Kidney (tissue), 14 donors: Measurements from ENCODE around the gene WDR72. TPM values are rescaled to one million over a fixed set of nuclear protein-coding genes. Genes with fewer than 3 reads are reported as not detected.
A peak's percentile ranks its signal among the peaks of the same experiment; 100 is the strongest.
"Not testable (repeated sequence)": the region's sequence is repeated elsewhere in the genome, so short reads cannot be mapped to it uniquely, and the experiment has no call there.

Experiments used
- DNase-seq, 5 donors: peaks; one replicate each; pipeline ENCODE4 v3.0.0-alpha.2; 2013 to 2020
- FAIRE-seq: peaks from 2 replicates; lab custom pipeline; 2012; peaks lifted over from hg19 to GRCh38; lab: Jason Lieb, UNC
- H3K27ac ChIP-seq, 2 donors: one replicate each; pipeline ENCODE4 v1.7.0; 2013; ENCODE audit warnings: low read depth in 2 of 2, low read length in 2 of 2, inconsistent platforms in 1 of 2
- H3K27me3 ChIP-seq: one replicate; pipeline ENCODE4 v1.7.1; 2013; ENCODE audit warnings: low read length, inconsistent platforms; ENCODE audit not compliant: control insufficient read depth, insufficient read depth
- H3K36me3 ChIP-seq, 3 donors: one replicate each; pipeline versions ENCODE4 v1.7.0 to v1.7.1; 2013; ENCODE audit warnings: low read length in 3 of 3, control low read depth in 1 of 3, inconsistent platforms in 1 of 3; ENCODE audit not compliant: insufficient read depth in 3 of 3, control insufficient read depth in 2 of 3
- H3K4me1 ChIP-seq, 3 donors: one replicate each; pipeline versions ENCODE4 v1.7.0 to v1.7.1; 2013; ENCODE audit warnings: low read length in 3 of 3, inconsistent platforms in 1 of 3, low read depth in 1 of 3; ENCODE audit not compliant: control insufficient read depth in 2 of 3, insufficient read depth in 2 of 3
- H3K4me3 ChIP-seq, 3 donors: one replicate each; pipeline versions ENCODE4 v1.7.0 to v1.8.1; 2013; ENCODE audit warnings: low read length in 3 of 3, control low read depth in 1 of 3, inconsistent platforms in 1 of 3
- H3K9ac ChIP-seq, 3 donors: one replicate each; pipeline versions ENCODE4 v1.7.0 to v1.7.1; 2013; ENCODE audit warnings: low read length in 3 of 3, control low read depth in 1 of 3, inconsistent platforms in 1 of 3
- H3K9me3 ChIP-seq, 3 donors: one replicate each; pipeline versions ENCODE4 v1.7.0 to v1.7.1; 2013; ENCODE audit warnings: low read length in 3 of 3, control low read depth in 1 of 3, inconsistent platforms in 1 of 3; ENCODE audit not compliant: control insufficient read depth in 2 of 3, insufficient read depth in 1 of 3
- CTCF ChIP-seq: IDR thresholded peaks from 3 replicates; pipeline ENCODE4 v1.5.1; 2012; ENCODE audit warnings: mild to moderate bottlenecking, moderate library complexity, borderline replicate concordance; ENCODE audit not compliant: insufficient read depth; ENCODE audit errors: extremely low read depth
- intact Hi-C: fragments of 100-400 bp; cut with DNase I; formaldehyde crosslinking; loops from one replicate; pipeline ENCODE4 v1.11.1; 2022
- polyA plus RNA-seq: library from polyadenylated mRNA; stranded (reverse); fragments of 350-450 nt; fragmentation: Illumina TruSeq; extraction: RNeasy Lipid Tissue Mini Kit (QIAGEN cat#74804); gene quantifications from one replicate; pipeline ENCODE4 v1.2.3, GENCODE V29; 2014; ENCODE audit warnings: low read depth, low replicate concordance; ENCODE audit not compliant: insufficient read depth
- total RNA-seq: library from RNA; stranded (reverse); fragmentation: NEBNext Ultra II Directional; extraction: Animal tissue kit (Norgen Biotek cat#: 25700); gene quantifications from one replicate; pipeline ENCODE4 v1.2.1, GENCODE V29; 2021
- donor health status: control.
- donor health status: control.
- donor health status: control.
- donor health status: control.
- donor health status: control.
- donor health status: DM: yes; HTN: yes; CAD: no.
- donor health status: Normal renal cell carcinoma (clear cell type).

WDR72 gene
- total and polyA plus RNA-seq, 2 donors from 2014 or later, result 55.7 to 60.0 TPM

DNA sequence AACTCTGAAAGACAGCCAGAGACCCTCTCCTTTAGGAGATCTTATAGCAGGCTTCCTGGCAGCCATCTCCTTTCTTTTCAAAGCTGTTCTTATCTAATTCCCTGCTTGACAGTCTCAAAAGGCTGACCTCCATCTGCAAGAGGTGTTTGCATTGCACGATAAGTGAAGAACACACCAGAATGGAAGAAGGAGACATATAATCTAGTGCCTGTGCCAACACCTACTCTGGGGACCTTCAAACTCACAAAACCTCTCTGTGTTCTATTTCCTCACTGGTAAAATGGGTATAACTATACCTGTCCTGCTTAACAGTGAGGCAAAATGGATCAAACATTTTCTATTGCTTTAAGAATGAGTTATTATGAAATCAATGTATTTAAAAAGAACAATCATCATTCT, 65.0 kb downstream of the WDR72 start:
- no peak overlapping the region for H3K4me3 ChIP-seq
- no peak for DNase-seq
- no peak overlapping the region for H3K27ac ChIP-seq
- H3K36me3 ChIP-seq, result peaks cover 0 to 20% (median 16%) of the 10 kb centered on the region in 3 donors
- H3K4me1 ChIP-seq, result peaks cover 0 to 13% (median 8%) of the 10 kb centered on the region in 3 donors
- peak overlapping the region in 1 of 3 donors; percentile 46 for H3K9ac ChIP-seq
- no peak for TF ChIP-seq CTCF
- H3K27me3 ChIP-seq, result no peaks in the 10 kb centered on the region
- intact Hi-C loops, result no loop called here
- no peaks in the 10 kb centered on the region for H3K9me3 ChIP-seq
- no peak for FAIRE-seq

DNA sequence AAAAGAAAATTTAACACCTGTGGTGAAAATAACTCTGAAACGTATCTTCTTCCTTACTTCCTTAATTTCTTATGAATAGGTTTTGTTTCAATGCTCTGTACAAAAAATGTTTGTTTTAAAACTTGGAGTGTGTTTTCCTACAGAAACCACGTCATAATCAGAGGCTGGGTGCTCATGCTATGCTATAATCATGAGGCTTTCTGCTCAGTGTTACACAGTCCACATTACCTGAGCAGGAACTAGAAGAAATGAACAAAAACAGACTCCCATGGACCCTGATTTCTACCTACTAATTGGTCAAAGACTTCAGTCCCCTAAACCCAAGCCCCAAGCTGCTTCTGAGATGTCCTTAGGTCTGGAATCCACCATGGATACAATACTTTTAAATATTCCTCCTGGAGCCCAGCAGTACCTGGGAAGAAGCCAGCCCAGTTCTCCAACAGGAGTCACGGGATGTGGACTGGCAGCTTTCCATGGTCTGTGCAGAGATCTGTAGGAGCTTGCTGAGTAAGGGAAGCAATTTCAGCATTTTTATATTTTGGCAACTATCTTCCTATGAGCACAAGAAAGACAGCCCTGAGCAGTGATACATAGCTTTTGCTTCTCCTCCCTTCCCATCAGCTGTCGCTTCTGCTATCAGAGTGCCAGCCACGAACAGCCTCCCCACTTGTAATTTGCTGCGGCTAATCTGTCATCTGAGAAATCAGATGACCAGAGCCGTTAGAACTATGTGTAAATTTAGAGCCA, 65.6 kb downstream of the WDR72 start:
- Histone ChIP-seq H3K27me3 (no peaks in the 10 kb centered on the region), H3K9ac (peak overlapping the region in 1 of 3 donors; percentile 46), H3K27ac (peak overlapping the region in 1 of 2 donors; percentile 54), H3K9me3 (no peaks in the 10 kb centered on the region), H3K4me1 (peaks cover 0 to 13% (median 8%) of the 10 kb centered on the region in 3 donors), H3K36me3 (peaks cover 0 to 16% (median 16%) of the 10 kb centered on the region in 3 donors), H3K4me3 (no peak overlapping the region)
- no peak for FAIRE-seq
- DNase-seq, result peak in 1 of 5 donors; percentile 70
- TF ChIP-seq CTCF, result no peak
- intact Hi-C loops, result no loop called here

- H3K27me3 ChIP-seq, intact Hi-C loops, FAIRE-seq, H3K9me3 ChIP-seq, H3K4me1 ChIP-seq, H3K27ac ChIP-seq, H3K9ac ChIP-seq, DNase-seq, H3K4me3 ChIP-seq: not testable (repeated sequence)
- H3K36me3 ChIP-seq, result peaks cover 0 to 13% (median 0%) of the 10 kb centered on the region in 3 donors
These were observed 75.3 kb downstream of the WDR72 start for GRCh38 chr15:53684162-53684561.

DNA sequence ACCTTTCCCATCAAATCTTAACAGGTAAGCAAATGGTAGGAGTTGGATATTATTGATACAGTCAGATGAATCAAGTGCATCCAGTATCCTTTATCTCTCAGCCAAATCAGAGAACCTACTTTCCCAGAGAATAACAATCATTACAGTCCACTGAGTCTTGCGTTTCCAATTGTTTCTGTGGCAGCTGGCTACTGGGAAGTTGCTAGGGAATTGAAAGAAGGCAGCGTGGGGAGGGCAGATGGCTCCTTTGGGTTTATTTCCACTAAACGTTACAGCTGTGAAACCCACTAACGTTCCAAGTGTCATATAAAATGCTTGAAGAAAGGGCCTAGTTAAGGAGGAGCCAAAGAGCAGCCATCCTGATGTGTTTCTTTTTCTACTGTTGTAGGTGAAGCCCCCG, 78.4 kb downstream of the WDR72 start:
- peaks cover 0 to 15% (median 0%) of the 10 kb centered on the region in 3 donors for H3K36me3 ChIP-seq
- no peaks in the 10 kb centered on the region for H3K27me3 ChIP-seq
- H3K27ac ChIP-seq, result no peak overlapping the region
- FAIRE-seq, result no peak
- DNase-seq, result peak in 2 of 5 donors; percentile 4 to 26
- no peaks in the 10 kb centered on the region for H3K9me3 ChIP-seq
- H3K4me1 ChIP-seq, result no peaks in the 10 kb centered on the region
- no peak overlapping the region for H3K4me3 ChIP-seq
- H3K9ac ChIP-seq, result no peak overlapping the region
- no peak for TF ChIP-seq CTCF
- intact Hi-C loops, result no loop called here
